Endothelial cell of umbilical vein (primary cell): ENCODE data around the gene PTN. TPM values are rescaled to one million over a fixed set of nuclear protein-coding genes. Genes with fewer than 3 reads are reported as not detected.
"Not testable (repeated sequence)": the region's sequence is repeated elsewhere in the genome, so short reads cannot be mapped to it uniquely, and the experiment has no call there.

ENCODE experiments used
- BruUV-seq: library from RNA; stranded (reverse); fragments of 400-500 nt; replicated peaks from 2 replicates; lab custom pipeline; 2021; lab: Mats Ljungman, UMichigan
- CTCF ChIA-PET: fragments of 300-600, 350-600 bp; sonication (Branson Sonifier 250); formaldehyde crosslinking; loops from one replicate; lab custom pipeline; 2021; ENCODE audit warnings: antibody characterized with exemption, inconsistent platforms; lab: Charles Lee
- POLR2A ChIA-PET: fragments of 300-600, 350-600 bp; sonication (Branson Sonifier 250); formaldehyde crosslinking; loops from one replicate; lab custom pipeline; 2021; ENCODE audit warnings: antibody characterized with exemption, inconsistent platforms; lab: Charles Lee
- DNase-seq: peaks from one replicate; pipeline ENCODE4 v3.0.0-alpha.2; 2011; ENCODE audit warnings: low read depth, low spot score
- FAIRE-seq: peaks from 2 replicates; lab custom pipeline; 2011; peaks lifted over from hg19 to GRCh38; lab: Jason Lieb, UNC
- H2AFZ ChIP-seq: 2 replicates; pipeline ENCODE4 v1.6.0; 2012; ENCODE audit warnings: low read depth, low read length, control low read depth, inconsistent platforms
- H3K27ac ChIP-seq: 2 replicates; pipeline ENCODE4 v1.5.1; 2011; ENCODE audit warnings: low read depth, mild to moderate bottlenecking, control low read depth, low read length, moderate library complexity; ENCODE audit not compliant: insufficient read depth
- H3K27me3 ChIP-seq, 2 experiments: 2 replicates each; pipeline versions ENCODE4 v1.6.0 to v1.6.1; 2011; ENCODE audit warnings: low read length in 2 of 2, mixed read lengths in 1 of 2; ENCODE audit not compliant: control insufficient read depth in 2 of 2, insufficient read depth in 2 of 2
- H3K36me3 ChIP-seq, 2 experiments: 2 replicates in 1 of 2; 3 replicates in 1 of 2; pipeline ENCODE4 v1.5.1; 2011; ENCODE audit warnings: low read length in 2 of 2, mild to moderate bottlenecking in 1 of 2, moderate library complexity in 1 of 2; ENCODE audit not compliant: control insufficient read depth in 2 of 2, insufficient read depth in 2 of 2; ENCODE audit errors: extremely low read depth in 1 of 2
- H3K4me1 ChIP-seq: 3 replicates; pipeline ENCODE4 v1.5.1; 2011; ENCODE audit warnings: mild to moderate bottlenecking, low read length; ENCODE audit not compliant: control insufficient read depth, insufficient read depth; ENCODE audit errors: extremely low read depth
- H3K4me2 ChIP-seq: 2 replicates; pipeline ENCODE4 v1.6.1; 2011; ENCODE audit warnings: low read length, control low read depth, mixed read lengths; ENCODE audit not compliant: insufficient read depth
- H3K4me3 ChIP-seq, 3 experiments: fragments of 200-600 bp in 1 of 3; sonication (generic), shearing (Covaris generic) in 1 of 3; replicated peaks in 1 of 3; 2 replicates each; pipeline ENCODE4 v1.5.1; 2011 to 2016; ENCODE audit warnings: control low read depth in 3 of 3, low read length in 3 of 3, mild to moderate bottlenecking in 2 of 3, inconsistent platforms in 1 of 3, low read depth in 1 of 3, moderate library complexity in 1 of 3; ENCODE audit not compliant: insufficient read depth in 1 of 3
- H3K79me2 ChIP-seq: 2 replicates; pipeline ENCODE4 v1.6.0; 2012; ENCODE audit warnings: low read length, inconsistent platforms; ENCODE audit not compliant: control insufficient read depth, insufficient read depth
- H3K9ac ChIP-seq: replicated peaks from 2 replicates; pipeline ENCODE3; 2011; ENCODE audit warnings: low read length, control low read depth; ENCODE audit not compliant: insufficient read depth; ENCODE audit errors: extremely low read depth
- H3K9me1 ChIP-seq: replicated peaks from 3 replicates; pipeline ENCODE4 v1.6.0; 2011; ENCODE audit warnings: mild to moderate bottlenecking, low read length; ENCODE audit not compliant: control insufficient read depth, insufficient read depth; ENCODE audit errors: extremely low read depth
- H3K9me3 ChIP-seq: replicated peaks from 2 replicates; pipeline ENCODE4 v1.5.1; 2012; ENCODE audit warnings: low read length, inconsistent platforms; ENCODE audit not compliant: control insufficient read depth, insufficient read depth
- H4K20me1 ChIP-seq: replicated peaks from 2 replicates; pipeline ENCODE3; 2011; ENCODE audit warnings: mild to moderate bottlenecking, low read length; ENCODE audit not compliant: control insufficient read depth, insufficient read depth; ENCODE audit errors: extremely low read depth
- CTCF ChIP-seq, 2 donors: IDR thresholded peaks; 1 replicate in 1 of 2; 2 replicates in 1 of 2; pipeline ENCODE4 v1.5.1; 2011; ENCODE audit warnings: low read length in 2 of 2, mild to moderate bottlenecking in 2 of 2, moderate library complexity in 2 of 2, control low read depth in 1 of 2, inconsistent platforms in 1 of 2, low read depth in 1 of 2; ENCODE audit not compliant: insufficient read depth in 1 of 2; ENCODE audit errors: extremely low read depth in 1 of 2
- EZH2 ChIP-seq: IDR thresholded peaks from 2 replicates; pipeline ENCODE4 v1.6.1; 2012; ENCODE audit warnings: borderline replicate concordance, low read depth, mild to moderate bottlenecking, moderate library complexity, low read length, inconsistent platforms; ENCODE audit not compliant: severe bottlenecking
- FOS ChIP-seq: IDR thresholded peaks from 2 replicates; pipeline ENCODE4 v1.6.1; 2011; ENCODE audit warnings: mild to moderate bottlenecking, low read length, moderate library complexity, borderline replicate concordance; ENCODE audit not compliant: insufficient read depth
- GATA2 ChIP-seq: IDR thresholded peaks from 2 replicates; pipeline ENCODE4 v1.7.0; 2011; ENCODE audit warnings: low read depth, mild to moderate bottlenecking, moderate library complexity, mixed read lengths, low read length; ENCODE audit not compliant: insufficient read length, insufficient read depth
- JUN ChIP-seq: IDR thresholded peaks from 2 replicates; pipeline ENCODE4 v1.6.1; 2011; ENCODE audit warnings: borderline replicate concordance, low read depth; ENCODE audit not compliant: insufficient read length, insufficient read depth
- MAX ChIP-seq: IDR thresholded peaks from 2 replicates; pipeline ENCODE4 v1.6.1; 2011; ENCODE audit not compliant: insufficient read depth, insufficient read length
- MYC ChIP-seq: IDR thresholded peaks from one replicate; pipeline ENCODE4 v1.6.1; 2011; ENCODE audit warnings: mild to moderate bottlenecking, low read depth, low read length
- POLR2A ChIP-seq: IDR thresholded peaks from 2 replicates; pipeline ENCODE4 v1.6.1; 2012; ENCODE audit warnings: low read depth, mild to moderate bottlenecking, control low read depth, low read length
- POLR2AphosphoS5 ChIP-seq: IDR thresholded peaks from 2 replicates; pipeline ENCODE4 v1.6.1; 2012; ENCODE audit warnings: low read depth, mild to moderate bottlenecking, control low read depth, low read length, moderate library complexity; ENCODE audit not compliant: insufficient read depth
- dilution Hi-C: fragments of 300-500 bp; cut with MboI; formaldehyde crosslinking; loops from one replicate; pipeline ENCODE4 v1.15.0; 2019; ENCODE audit warnings: low sequenced_read_pairs; ENCODE audit not compliant: extremely low pct_ligation_motif_present
- intact Hi-C: fragments of 100-400 bp; cut with micrococcal nuclease; formaldehyde crosslinking; loops from one replicate; pipeline ENCODE4 v1.10.0; 2022
- polyA plus RNA-seq, 4 experiments: library from polyadenylated mRNA; depleted of rRNA in 3 of 4; stranded (reverse) in 3 of 4; unstranded in 1 of 4; fragments of >200 nt; gene quantifications; 2 replicates each; pipeline versions ENCODE4 v1.2.1 to v1.2.3, GENCODE V29; 2011 to 2012; ENCODE audit warnings: missing spikeins in 1 of 4
- total RNA-seq: library from RNA; stranded (reverse); gene quantifications from 2 replicates; pipeline ENCODE4 v1.2.3, GENCODE V29; 2021

Gene PTN
- total and polyA plus RNA-seq, 2 donors (not counting 3 experiments of a cell fraction or from before 2014, with no cell fraction given), result 0.07 TPM; not detected in 1

DNA sequence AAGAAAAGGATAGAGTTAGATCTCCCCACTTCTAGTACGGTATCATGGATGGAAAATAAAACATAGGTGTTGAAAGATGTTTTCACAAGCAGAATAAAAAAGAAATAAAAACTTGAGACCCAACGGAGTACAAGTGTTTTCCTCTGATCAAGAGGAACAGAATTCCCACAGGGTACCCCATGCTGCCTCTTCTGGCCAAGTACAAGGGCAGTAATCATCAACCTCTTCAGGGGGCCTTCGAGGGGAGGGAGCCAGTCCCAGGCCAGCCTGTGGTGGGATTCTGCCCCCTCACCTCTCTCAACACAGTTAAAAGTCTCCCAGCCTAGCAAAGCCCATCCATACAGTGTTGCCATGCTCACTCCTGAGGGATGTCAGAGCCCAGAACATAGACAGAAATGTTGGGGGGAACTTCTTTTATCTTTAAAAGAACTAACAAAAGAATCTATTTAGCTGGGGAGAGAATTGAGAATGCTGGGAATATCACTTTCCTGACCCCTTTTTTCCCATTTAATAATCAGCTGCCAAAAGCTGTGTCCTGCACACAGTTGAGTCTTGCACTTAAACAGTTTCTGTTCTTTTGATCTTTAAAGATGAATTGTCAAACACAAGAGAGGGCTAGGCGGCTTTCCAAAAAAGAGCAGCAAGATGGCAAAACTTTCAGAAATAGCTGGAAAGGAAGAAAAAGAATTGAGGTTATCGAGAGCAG lies 101.7 kb downstream of the PTN start:
- BruUV-seq, result no TSS peak
- no peak overlapping the region for H2AFZ ChIP-seq
- no peaks in the 10 kb centered on the region for H3K79me2 ChIP-seq
- dilution Hi-C loops (no loop called here), intact Hi-C loops (no loop called here)
- FAIRE-seq, result no peak
- no peaks in the 10 kb centered on the region for H3K9me1 ChIP-seq
- no peak overlapping the region for H3K4me2 ChIP-seq
- H3K27ac ChIP-seq, result no peak overlapping the region
- no peak overlapping the region for H3K4me3 ChIP-seq
- no peaks in the 10 kb centered on the region for H3K9me3 ChIP-seq
- ChIA-PET POLR2A (no interaction called here), CTCF (no interaction called here)
- H4K20me1 ChIP-seq, result no peaks in the 10 kb centered on the region
- no peak overlapping the region for H3K9ac ChIP-seq
- no peaks in the 10 kb centered on the region for H3K36me3 ChIP-seq
- no peaks in the 10 kb centered on the region for H3K27me3 ChIP-seq
- no peaks in the 10 kb centered on the region for H3K4me1 ChIP-seq
- no peak for DNase-seq
- TF ChIP-seq MYC, result no peak
- TF ChIP-seq POLR2AphosphoS5, result no peak
- no peak for TF ChIP-seq JUN
- no peak for TF ChIP-seq CTCF (IDR thresholded peaks at IDR 0.05; ENCODE audit: extremely low read depth in 1 of 2, insufficient read depth in 1 of 2, low read depth in 1 of 2, low read length in 2 of 2)
- no peak for TF ChIP-seq POLR2A
- TF ChIP-seq GATA2, result no peak
- no peak for TF ChIP-seq FOS
- TF ChIP-seq EZH2, result no peak
- no peak for TF ChIP-seq MAX

- H3K27me3 ChIP-seq, POLR2A ChIA-PET, CTCF ChIA-PET: not testable (repeated sequence)
Measured at GRCh38 chr7:137239186-137239585, 104.3 kb downstream of the PTN start.

More at GRCh38 chr7:137239186-137239585, 104.3 kb downstream of the PTN start:
- H3K4me1 ChIP-seq, H3K4me2 ChIP-seq, H4K20me1 ChIP-seq, FAIRE-seq, H2AFZ ChIP-seq, dilution Hi-C loops, H3K9me1 ChIP-seq, intact Hi-C loops, H3K27ac ChIP-seq, H3K79me2 ChIP-seq, DNase-seq, H3K4me3 ChIP-seq, BruUV-seq, H3K9ac ChIP-seq, H3K9me3 ChIP-seq, H3K36me3 ChIP-seq: not testable (repeated sequence)
